ENCODE measurements around the gene IKZF1.

IKZF1 gene

DNA sequence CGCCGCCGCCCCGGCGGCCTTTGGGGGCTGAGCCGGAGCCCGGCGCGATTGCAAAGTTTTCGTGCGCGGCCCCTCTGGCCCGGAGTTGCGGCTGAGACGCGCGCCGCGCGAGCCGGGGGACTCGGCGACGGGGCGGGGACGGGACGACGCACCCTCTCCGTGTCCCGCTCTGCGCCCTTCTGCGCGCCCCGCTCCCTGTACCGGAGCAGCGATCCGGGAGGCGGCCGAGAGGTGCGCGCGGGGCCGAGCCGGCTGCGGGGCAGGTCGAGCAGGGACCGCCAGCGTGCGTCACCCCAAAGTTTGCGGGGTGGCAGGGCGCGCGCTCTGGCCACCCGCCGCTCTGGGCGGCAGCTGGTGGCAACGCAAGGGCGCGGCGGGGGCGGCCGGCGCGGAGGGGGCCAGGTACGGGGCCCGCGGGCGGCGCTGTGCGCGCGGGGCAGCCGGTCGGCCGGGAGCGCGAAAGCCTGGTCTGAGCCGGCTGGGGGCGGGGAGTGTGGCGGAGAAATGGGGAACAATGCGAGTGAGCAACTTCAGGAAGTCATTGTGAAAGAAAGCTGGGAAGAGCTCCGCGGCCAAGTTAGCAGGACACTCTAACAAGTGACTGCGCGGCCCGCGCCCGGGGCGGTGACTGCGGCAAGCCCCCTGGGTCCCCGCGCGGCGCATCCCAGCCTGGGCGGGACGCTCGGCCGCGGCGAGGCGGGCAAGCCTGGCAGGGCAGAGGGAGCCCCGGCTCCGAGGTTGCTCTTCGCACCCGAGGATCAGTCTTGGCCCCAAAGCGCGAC lies at the start of gene IKZF1:
Gene IKZF1 (plus strand): TSS at position 588 of the 782 bp plus-strand sequence. CDS start 14,346 bp downstream, outside the sequence.
- peak; percentile 82 for DNase-seq

DNA sequence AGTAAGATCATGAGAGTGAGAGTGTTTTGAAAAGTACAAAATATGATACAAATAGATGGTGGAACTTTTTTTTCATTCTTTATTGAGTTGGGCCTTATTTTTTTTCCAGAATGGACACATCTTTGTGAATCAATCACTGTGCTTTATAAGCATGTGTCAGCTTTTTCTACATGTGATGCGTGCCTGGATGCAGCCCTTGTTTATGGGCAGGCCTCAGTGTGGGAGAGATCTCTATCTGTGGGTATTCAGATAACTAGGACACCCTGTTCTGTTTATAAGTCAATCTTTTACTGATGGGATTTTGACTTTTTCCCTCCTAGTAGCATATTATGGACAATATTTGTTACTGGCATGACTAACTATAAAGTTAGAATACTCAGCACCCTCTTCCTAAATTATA lies 42.9 kb upstream of the IKZF1 start:
- DNase-seq, result peak; percentile 74

DNA sequence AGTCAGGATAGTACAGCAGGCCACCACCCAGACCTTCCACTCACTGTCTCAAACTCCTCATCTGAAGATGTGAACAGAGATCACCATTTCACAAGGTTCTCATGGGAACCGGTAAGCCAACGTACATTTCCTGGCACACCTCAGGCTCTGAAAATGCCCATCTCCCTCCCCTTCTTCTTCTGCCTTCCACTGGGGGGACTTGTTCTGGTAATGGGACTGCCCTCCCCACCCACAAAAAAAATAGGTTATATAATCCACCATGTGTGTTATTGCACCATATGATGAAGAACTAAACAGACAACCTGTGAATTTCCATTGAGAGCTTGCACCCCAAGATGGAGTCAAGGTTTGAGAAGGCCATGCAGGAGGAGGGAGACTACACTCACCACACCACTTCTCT lies 42.1 kb upstream of the IKZF1 start:
- DNase-seq, result no peak

DNA sequence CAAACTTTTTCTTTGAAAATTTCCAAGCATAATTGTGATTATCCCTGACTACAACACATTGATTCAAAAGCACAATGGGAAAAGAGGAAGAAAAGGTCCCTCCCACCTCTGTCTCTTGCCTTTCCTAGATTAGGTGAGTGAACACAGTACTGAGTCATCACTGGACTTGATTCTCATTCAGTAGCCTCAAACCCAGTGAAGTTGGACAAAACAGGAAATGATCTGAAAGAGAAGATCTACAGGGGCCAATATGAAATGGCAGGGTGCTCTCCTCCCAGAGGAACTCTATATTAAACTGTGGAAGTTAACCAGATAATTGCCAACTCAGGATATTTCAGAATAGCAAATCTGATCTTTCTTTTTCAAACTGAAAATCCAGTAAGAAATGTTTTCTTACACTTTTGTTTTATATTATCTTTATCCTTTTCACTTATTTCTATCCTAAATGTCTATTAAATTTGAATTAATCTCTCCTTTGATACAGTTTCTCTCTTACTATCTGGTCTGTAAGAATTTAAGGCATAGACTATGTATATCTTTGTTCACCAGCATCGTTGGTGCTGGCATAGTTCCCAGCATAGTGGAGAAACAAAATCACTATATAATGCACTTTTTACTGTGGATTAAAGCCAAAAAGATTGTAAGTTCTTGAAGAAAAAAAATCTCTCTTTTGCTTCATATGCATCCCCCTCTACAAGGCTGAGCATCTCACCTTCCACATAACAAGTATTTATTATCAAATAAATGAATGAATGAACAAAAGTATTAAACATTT lies 41.4 kb upstream of the IKZF1 start:
- peak; percentile 86 for DNase-seq

DNA sequence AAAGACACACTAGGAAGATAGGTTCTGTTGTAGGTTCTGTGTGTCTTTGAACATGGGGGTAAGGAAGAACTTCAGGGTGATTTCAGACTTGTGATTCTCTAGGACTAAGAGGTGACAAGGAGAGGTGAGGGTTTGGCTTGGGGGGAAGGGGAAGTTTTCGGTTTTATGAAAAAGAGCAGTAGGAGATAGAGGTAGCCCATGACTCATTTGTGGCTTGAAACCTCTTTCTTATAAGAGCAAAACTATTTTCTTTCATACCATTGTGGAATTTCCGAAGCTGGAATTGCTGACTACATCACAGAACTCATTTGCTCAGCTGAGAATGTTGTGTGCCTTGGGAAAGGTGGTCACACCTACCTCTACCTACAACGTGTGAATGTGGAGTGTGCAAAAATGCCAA lies 39.6 kb upstream of the IKZF1 start:
- peak; percentile 87 for DNase-seq

DNA sequence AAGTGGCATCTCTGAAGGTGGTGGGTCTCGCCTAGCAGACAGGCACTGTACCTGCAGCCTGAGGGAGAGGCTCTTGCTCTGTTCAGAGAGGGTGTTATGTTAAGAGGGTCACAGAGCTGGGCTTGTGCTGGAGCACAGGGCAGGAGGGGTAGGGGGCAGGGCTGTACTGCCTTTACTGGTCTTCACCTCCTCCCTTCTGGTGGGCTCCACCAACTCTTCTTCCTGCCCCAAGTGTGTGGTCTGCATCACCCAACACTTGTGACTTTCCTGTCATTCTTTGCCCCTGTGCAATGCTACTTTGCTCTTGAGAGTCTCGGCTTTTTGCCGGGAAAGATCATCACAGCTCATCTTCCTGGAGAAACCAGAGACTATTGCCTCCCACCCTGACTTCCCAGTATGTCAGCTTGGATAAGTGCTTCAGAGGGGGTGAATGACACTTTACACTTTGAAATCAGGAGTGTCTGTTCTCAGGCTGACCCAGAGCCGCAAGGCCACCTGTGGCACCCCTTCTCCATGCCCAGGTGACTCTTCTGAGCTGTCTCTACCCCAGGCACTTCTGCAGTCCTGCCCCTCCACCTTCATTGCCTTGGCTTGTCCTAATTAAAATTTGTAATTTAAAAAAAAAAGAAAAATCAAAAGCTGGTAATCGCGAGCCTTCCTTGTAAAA lies 38.4 kb upstream of the IKZF1 start:
- DNase-seq, result peak; percentile 62

DNA sequence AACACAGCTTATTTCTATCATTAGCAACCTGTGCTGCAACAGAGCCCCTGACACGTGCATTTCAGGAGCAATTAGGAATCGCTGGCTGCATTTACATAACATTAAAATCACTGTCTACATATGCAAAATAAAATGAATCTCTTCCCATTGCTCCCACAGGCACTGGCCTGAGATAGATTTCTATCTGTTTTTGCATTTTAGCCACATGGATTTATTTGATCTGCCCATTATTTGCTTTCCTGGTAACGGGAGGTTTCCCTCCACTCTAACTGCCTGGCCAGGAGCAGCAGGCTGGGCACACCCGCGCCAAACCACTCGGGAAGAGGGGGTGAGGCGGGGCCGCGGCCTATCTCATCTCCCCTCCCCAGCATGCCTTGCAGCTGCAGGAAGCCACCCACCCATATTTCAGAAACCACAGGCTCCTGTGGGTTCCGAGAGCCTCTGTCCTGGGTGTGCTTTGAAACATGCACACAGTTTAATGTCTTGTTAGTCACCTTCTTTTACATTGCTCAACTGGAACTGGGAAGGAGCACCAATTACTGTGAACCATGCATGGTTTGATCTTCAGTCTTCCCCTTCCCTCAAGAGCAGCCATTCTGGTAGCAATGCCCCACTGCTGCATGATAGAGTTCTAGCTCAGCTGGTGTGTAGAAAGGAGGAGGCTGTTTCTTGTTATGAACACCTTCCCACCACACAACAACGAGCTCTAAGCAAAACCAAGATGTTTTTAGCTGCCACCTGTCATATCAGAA lies 37.7 kb upstream of the IKZF1 start:
- DNase-seq, result peak; percentile 93

DNA sequence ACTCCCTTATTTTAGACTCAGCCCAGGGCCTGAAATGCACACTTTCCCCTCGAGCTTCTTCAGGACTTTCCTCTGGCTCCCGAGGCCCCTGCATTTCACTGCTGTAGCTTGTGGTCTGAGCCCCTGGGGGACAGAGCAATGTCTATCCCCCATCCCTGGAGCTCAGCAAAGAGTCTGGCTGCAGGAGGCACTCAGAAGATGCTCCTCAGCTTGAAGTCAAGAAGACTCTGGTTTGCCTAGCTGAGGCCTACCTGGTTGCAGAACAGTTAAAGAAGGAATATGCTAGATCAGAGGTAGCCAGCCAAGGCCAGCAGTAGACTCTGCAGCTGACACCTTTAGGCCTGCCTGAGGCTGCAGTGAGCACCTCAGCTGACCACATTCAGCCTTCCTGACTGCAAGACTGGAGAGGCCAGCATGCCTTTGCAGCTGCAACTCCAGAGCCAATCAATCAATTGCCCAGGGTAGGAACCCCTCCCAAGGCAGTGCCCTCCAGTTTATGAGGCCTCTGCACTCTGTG lies 36.9 kb upstream of the IKZF1 start:
- DNase-seq, result peak; percentile 55

DNA sequence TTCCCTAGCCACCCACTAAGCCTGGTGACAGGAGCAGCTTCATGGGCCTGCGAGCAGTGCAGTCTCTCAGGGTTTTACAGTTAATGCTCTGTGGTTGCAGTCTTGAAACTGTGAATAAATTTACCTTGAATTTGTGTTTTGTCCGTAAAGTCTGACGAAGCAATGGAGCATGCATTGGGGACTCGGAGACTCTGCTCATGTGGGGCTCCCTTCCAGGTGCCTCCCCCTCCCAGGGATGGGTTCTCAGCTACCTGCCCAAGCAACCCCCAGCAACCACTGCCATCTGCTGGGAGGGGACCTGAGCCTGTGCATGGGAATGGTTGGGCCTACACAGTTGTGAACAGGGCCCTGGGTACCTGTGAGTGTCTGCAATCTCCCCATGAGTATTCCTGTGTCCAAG lies 36.3 kb upstream of the IKZF1 start:
- DNase-seq, result peak; percentile 46

DNA sequence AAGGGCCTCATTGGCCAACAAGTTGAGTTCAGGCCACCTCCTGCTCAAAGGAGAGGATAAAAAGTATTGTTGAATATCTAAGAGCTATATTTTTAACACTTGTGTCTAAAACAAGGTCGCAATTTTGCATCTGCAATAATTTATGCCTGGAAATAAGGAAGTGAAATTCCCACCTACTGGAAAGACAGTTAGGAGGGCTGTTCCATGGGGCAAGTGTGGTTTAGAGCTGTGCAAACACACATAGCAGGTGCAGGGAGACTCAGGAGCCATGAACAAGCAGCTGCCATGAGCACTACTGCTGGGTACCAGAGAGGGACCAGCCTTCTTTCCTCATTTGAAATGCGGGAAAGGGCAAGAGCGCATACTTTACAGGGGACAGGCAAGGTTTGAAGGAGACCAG lies 35.5 kb upstream of the IKZF1 start:
- no peak for DNase-seq

DNA sequence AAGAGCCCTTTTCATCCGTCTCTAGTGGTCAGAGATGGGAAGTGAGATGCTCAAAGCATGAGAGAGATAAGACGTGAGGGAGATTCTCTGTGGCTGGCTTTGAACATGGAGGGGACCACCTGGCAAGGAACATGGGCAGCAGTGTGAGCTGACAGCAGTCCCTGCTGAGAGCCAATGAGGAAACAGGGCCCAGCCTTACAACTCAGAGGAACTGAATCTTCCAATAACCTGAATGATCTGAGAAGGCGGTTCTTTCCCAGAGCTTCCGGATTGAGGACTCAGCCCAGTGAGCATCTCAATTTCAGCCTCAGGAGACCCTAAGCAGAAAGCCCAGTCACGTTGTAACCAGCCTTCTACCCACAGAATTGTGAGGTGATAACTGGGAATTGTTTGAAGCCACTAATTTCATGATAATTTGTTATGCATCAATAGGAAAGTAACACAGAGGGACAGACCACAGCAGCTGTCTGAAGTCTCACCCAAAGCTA lies 33.9 kb upstream of the IKZF1 start:
- DNase-seq, result no peak

DNA sequence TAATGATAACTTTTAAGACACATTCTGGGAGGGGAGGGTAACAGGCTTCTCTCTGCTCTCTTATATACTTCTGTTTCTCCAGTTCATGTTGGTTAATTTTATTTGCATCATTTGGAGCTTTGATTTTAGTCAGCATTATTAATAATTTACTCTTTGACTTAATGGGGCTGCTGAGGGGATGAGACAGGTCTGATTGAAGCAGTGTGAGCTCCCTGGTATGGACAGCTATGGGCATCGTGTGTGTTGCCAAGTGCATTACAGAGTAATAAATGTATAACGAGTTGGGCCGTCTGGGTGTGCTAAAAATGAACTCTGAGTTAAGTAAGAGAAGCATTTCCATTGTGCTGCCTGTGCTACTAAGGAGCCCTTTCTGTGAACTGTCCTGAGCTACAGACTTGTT lies 31.7 kb upstream of the IKZF1 start:
- DNase-seq, result no peak

DNA sequence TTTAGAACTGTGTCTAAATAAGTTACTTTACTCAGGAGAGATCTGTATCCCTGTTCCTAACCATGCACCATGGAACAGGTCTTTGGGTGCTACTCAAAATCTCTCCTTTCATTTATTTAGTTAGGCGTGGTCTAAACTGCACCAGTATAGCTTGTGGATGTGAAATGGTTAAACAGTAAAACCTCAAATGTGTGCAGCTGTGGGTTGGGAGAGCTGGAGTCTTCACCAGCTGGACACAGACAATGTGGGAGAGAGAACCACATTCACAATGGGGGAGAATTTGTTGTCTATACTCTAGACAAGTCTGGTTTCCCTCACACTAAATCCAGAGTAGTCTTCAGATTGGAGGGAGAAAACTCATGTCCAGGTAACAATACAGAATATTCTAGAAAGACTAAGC lies 31.2 kb upstream of the IKZF1 start:
- DNase-seq, result no peak

DNA sequence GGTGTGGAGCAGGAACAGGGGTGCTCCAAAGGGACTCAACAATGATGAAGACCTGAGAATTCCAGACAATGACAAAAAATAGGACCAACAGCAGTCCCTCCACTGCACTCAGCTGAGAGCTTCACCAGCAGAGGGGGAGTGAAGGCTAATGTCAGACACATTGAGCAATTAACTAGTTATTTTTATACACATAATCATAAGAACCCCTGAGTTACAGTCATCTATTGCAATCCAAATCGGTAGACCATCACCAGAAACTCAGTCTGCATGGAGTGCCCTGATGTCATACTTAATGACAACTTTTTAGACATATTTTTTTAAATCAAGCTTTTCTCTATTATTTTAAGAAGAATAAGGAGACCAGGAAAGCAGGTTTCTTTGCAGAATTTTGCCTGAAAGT lies 30.6 kb upstream of the IKZF1 start:
- no peak for DNase-seq

DNA sequence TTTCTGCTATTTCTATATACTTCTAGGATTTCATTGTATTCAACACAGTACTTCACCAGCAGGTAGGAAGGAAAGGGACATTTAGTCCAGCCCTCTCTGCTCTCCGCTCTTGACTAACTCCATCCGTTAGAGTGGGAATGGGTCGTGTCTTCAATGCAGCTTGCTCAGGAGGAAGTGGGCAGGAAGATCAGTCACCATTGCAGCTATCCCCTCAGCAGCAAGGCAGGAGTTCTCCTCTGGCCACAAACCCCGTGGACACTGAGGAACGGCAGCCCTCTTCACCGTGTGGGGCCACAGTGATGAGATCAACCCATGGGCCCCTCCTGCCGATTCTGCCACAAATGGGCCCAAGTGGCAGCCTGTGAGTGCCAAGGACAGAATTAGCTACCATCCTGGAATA lies 30.2 kb upstream of the IKZF1 start:
- DNase-seq, result no peak

DNA sequence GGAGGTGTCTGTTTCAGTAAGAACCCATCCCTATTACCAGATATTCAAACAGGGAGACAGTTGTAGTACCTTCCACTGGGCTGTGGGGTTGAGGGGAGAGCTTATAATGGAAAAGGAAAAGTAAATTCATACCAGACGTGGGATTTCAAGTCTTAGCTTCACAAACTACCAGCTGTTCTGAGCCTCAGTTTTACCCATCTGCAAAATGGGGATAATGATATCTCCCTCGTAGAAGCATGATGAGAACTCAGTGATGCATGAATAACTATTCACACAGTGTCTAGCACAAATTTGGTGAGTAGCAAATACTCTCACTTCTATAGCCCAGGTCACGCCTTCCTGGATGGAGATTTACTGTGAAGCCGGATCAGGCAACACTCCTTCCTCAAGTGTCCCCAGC lies 29.1 kb upstream of the IKZF1 start:
- DNase-seq, result no peak

DNA sequence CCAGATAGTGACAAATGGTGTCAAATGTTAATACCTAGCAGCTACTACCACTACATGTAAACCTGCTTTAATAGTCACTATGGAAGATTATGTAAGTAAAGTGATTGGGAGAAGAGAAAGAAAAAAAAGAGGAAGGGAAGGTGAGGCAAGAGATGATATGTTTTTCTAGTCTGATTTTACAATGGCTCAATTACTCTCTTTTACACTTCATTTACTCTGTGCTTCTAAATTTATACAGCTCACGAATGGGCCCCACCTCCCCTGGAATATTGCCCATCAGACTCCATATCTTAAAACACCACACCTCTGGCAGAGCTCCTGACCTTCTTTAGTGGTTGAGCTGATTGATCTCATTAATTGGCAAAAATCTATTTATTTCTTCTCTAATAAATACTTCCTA lies 28.0 kb upstream of the IKZF1 start:
- DNase-seq, result no peak

DNA sequence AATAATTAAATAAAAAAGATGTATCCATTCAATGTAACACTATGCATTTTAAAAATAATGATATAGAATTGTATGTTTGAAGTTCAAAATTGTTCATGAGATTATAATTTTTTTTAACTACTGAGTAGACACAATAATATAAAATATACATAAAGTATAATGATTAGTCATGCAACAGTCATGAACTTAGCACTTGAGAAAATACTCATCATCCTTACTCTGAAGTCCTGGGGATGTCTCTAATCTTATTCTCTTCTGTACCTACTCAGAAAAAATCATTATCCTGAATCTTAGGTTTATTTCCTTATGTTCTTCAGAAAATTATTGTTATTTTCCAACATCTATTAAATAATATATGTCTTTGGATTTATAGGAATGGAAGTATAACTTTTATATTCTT lies 26.4 kb upstream of the IKZF1 start:
- DNase-seq, result no peak

DNA sequence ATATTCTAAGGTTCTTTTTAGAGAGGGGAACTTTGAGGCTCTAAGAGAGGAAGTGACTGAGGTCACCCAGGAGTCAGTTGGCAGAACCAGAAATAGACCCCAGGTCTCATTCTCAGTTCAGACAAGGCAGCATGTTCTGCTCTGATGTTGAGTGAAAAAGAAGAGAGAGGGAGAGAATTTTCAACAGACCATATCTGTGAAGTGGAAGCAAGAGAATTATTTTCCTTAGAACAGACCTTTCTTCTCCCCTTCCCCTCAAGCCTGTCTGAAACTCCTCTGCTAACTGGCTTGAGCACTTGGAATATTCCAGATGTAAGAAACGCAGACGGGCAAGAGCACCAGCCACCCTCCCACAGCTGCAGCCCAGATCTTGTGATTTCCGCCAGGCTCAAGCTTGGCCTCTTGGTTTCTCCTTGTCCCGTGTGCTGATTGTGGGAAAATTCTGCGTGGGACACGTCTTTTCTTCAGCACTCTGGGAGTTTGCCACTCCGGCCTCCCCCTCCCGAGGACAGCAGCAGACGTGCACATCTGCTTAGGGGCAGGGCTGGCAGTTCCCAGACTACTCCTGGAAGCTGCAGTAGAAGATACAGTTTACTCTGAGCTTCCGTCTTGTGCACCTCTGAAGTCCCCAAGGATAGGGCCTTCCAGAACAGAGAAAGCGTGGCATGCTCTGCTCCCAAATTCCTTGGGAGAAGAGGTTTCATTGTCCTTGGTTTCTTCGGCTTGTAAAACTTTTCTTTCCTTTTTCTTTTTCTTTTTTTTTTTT lies 22.7 kb upstream of the IKZF1 start:
- DNase-seq, result no peak

DNA sequence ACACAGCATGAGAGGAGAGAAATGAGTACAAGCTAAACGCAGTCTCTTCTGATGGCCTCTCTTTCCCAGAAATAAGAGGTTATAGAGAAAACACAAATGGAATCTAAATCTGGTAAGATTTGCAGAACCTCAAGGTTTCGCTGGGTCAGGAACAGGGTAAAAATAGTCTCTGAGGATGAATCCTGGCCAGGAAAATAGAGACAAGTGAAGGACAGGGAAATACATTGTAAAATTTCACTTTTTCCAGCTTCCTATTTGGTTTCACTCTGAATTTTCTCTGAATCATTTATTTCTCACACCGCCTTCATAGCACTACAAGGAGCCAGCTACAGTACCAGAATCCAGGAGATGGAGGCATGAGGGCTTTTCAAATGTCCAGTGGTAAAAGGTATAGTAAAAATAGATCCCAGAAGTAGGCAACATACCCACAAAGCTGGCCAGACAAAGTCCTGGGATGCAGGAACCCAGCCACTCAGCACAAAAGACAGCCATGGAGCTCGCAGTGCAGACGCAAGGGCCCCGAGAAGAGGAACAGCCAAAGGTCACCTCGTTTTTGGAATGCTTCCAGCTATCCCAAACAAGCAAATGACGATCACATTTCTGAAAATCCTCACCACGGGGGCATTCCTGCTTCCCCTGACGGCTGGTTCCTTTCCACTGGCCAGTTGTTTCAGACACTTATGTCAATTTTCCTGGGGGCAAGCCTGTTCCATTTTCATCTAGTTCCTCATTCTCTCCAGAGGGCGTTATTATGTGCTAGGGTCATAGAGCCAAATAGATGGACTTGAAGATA lies 21.5 kb upstream of the IKZF1 start:
- DNase-seq, result no peak

DNA sequence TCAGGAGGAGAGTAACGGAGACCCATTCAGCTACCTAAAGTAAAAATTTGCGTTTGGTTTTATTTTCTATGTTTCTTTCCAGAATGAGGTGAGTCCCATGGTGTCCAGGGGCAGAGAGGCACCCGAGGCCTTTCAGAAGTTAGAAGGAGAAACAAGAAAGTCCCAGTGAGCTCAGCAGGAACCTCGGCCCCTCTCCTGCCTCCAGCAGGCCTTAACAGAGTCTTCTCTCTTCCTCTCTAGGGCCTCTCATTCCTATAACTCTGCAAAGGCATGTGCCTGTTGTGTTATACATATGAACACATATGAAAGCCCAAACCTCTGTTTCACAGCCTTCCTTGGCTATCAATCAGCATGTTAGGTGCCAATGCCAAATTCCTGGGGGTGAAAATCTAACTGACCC lies 20.8 kb upstream of the IKZF1 start:
- no peak for DNase-seq

Measured in activated CD4-positive, alpha-beta T cell treated with anti-CD3 and anti-CD28 coated beads, Interleukin-2, Interleukin-6, amounts not matched to agents 100 ng/mL and 50 ng/mL, durations not matched to agents 16 hours and 8 hours (primary cell).